ENCODE results near the gene SERPINB11.
"Not testable (repeated sequence)": the region's sequence is repeated elsewhere in the genome, so short reads cannot be mapped to it uniquely, and the experiment has no call there.

SERPINB11 gene

GRCh38 chr18:63753676-63754075 lies 50.9 kb downstream of the SERPINB11 start:
- no peaks in the 10 kb centered on the region for H3K27me3 ChIP-seq (replicated peaks in 2 of 5; ENCODE audit: control insufficient read depth in 4 of 5, insufficient read depth in 5 of 5, low read length in 4 of 5)
- no peaks in the 10 kb centered on the region for H3K9me3 ChIP-seq (ENCODE audit: control extremely low read depth in 1 of 5, control insufficient read depth in 4 of 5, insufficient read depth in 2 of 5, low read depth in 1 of 5, low read length in 4 of 5)
- H3K4me1 ChIP-seq (ENCODE audit: control extremely low read depth in 1 of 4, control insufficient read depth in 4 of 4, insufficient read depth in 4 of 4, low read length in 3 of 4) = no peaks in the 10 kb centered on the region
- no peaks in the 10 kb centered on the region for H3K36me3 ChIP-seq (ENCODE audit: control insufficient read depth in 4 of 4, insufficient read depth in 4 of 4, low read length in 3 of 4)
- H3K4me3 ChIP-seq (ENCODE audit: control insufficient read depth in 1 of 7, extremely low read depth in 1 of 7, insufficient read depth in 4 of 7, low read depth in 2 of 7, low read length in 6 of 7) = no peak overlapping the region
- POLR2A ChIA-PET = no interaction called here
- no peak overlapping the region for H3K27ac ChIP-seq (ENCODE audit: insufficient read depth in 1 of 2, low read depth in 1 of 2, low read length in 2 of 2, poor library complexity in 1 of 2, severe bottlenecking in 2 of 2)
- CTCF ChIA-PET = no interaction called here
- no peak for DNase-seq

DNA sequence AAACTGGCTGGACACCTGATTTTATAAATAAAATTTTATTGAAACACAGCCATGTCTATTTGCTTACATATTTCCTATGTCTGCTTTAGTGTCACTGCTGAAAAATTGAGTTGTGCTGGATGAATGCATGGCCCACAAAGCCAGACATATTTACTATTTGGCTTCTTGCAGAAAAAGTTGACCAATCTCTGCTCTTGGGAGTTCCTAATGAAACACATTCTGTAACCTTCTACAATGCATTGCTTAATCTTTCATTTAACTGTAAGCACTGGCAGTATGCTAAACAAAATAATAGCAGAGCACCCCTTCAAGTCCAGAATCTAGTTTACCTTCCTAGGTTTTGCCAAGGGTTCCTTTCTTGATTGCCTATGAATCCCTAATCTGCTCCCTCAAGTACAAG lies 54.8 kb downstream of the SERPINB11 start:
- CTCF ChIA-PET = no interaction called here
- Histone ChIP-seq H3K36me3 (ENCODE audit: control insufficient read depth in 4 of 4, insufficient read depth in 4 of 4, low read length in 3 of 4) (no peaks in the 10 kb centered on the region), H3K4me3 (ENCODE audit: control insufficient read depth in 1 of 7, extremely low read depth in 1 of 7, insufficient read depth in 4 of 7, low read depth in 2 of 7, low read length in 6 of 7) (no peak overlapping the region), H3K4me1 (ENCODE audit: control extremely low read depth in 1 of 4, control insufficient read depth in 4 of 4, insufficient read depth in 4 of 4, low read length in 3 of 4) (no peaks in the 10 kb centered on the region), H3K9me3 (ENCODE audit: control extremely low read depth in 1 of 5, control insufficient read depth in 4 of 5, insufficient read depth in 2 of 5, low read depth in 1 of 5, low read length in 4 of 5) (peaks cover 0 to 9% (median 7%) of the 10 kb centered on the region in 5 experiments), H3K27ac (ENCODE audit: insufficient read depth in 1 of 2, low read depth in 1 of 2, low read length in 2 of 2, poor library complexity in 1 of 2, severe bottlenecking in 2 of 2) (no peak overlapping the region), H3K27me3 (replicated peaks in 2 of 5; ENCODE audit: control insufficient read depth in 4 of 5, insufficient read depth in 5 of 5, low read length in 4 of 5) (no peaks in the 10 kb centered on the region)
- POLR2A ChIA-PET = no interaction called here
- no peak for DNase-seq

DNA sequence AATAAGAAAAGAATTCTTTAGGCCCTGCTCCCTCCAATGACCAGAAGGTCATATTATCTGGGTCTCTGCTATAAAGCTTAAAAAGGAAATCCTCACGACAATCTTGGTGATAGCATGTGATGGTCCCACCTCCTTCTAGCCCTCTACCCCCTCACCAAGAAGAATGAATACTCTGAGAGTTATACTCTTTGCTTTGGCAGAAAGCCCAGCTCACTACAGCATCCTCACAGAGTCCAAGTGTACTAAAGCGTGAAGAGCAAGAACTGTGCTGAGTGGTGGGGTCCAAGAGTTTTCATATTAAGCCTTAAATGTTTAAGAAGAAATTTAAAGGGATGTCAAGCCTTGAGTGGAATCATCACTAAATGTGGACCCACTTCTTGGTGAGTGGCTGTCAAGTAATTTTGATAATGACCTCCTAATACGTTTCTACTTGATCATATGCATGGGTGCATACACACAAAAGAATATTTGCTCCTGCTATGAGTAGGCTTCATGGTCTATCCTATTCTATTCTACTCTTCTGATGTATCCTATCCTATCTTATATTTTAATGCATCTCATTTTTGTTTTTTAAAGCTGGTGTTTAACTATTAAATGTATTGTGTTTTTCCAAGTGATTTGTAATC lies 56.0 kb downstream of the SERPINB11 start:
- H3K4me3 ChIP-seq (ENCODE audit: control insufficient read depth in 1 of 7, extremely low read depth in 1 of 7, insufficient read depth in 4 of 7, low read depth in 2 of 7, low read length in 6 of 7) = no peak overlapping the region
- peaks cover 0 to 9% (median 7%) of the 10 kb centered on the region in 5 experiments for H3K9me3 ChIP-seq (ENCODE audit: control extremely low read depth in 1 of 5, control insufficient read depth in 4 of 5, insufficient read depth in 2 of 5, low read depth in 1 of 5, low read length in 4 of 5)
- no peaks in the 10 kb centered on the region for H3K36me3 ChIP-seq (ENCODE audit: control insufficient read depth in 4 of 4, insufficient read depth in 4 of 4, low read length in 3 of 4)
- no peaks in the 10 kb centered on the region for H3K4me1 ChIP-seq (ENCODE audit: control extremely low read depth in 1 of 4, control insufficient read depth in 4 of 4, insufficient read depth in 4 of 4, low read length in 3 of 4)
- 83% methylated on average over 1 of the region's 3 CpGs for WGBS (ENCODE audit: insufficient coverage)
- ChIA-PET CTCF (interaction anchor here (0.7 kb wide), 1 partner anchor 8 kb away, joined by 3 read pairs; no protein-coding TSS in a partner anchor), POLR2A (no interaction called here)
- DNase-seq = no peak
- no peak overlapping the region for H3K27ac ChIP-seq (ENCODE audit: insufficient read depth in 1 of 2, low read depth in 1 of 2, low read length in 2 of 2, poor library complexity in 1 of 2, severe bottlenecking in 2 of 2)
- H3K27me3 ChIP-seq (replicated peaks in 2 of 5; ENCODE audit: control insufficient read depth in 4 of 5, insufficient read depth in 5 of 5, low read length in 4 of 5) = no peaks in the 10 kb centered on the region

DNA sequence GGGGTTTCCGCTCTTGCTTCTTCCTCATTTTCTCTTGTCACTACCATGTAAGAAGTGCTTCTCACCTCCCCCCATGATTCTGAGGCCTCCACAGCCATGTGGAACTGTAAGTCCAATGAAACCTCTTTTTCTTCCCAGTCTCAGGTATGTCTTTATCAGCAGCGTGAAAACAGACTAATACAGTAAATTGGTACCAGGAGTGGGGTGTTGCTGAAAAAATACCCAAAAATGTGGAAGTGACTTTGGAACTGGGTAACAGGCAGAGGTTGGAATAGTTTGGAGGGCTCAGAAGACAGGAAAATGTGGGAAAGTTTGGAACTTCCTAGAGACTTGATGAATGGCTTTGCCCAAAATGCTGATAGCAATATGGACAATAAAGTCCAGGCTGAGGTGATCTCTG lies 57.0 kb downstream of the SERPINB11 start:
- H3K27me3 ChIP-seq (replicated peaks in 2 of 5; ENCODE audit: control insufficient read depth in 4 of 5, insufficient read depth in 5 of 5, low read length in 4 of 5); POLR2A ChIA-PET; DNase-seq; H3K4me1 ChIP-seq (ENCODE audit: control extremely low read depth in 1 of 4, control insufficient read depth in 4 of 4, insufficient read depth in 4 of 4, low read length in 3 of 4); H3K36me3 ChIP-seq (ENCODE audit: control insufficient read depth in 4 of 4, insufficient read depth in 4 of 4, low read length in 3 of 4); H3K27ac ChIP-seq (ENCODE audit: insufficient read depth in 1 of 2, low read depth in 1 of 2, low read length in 2 of 2, poor library complexity in 1 of 2, severe bottlenecking in 2 of 2); H3K4me3 ChIP-seq (ENCODE audit: control insufficient read depth in 1 of 7, extremely low read depth in 1 of 7, insufficient read depth in 4 of 7, low read depth in 2 of 7, low read length in 6 of 7); H3K9me3 ChIP-seq (ENCODE audit: control extremely low read depth in 1 of 5, control insufficient read depth in 4 of 5, insufficient read depth in 2 of 5, low read depth in 1 of 5, low read length in 4 of 5): not testable (repeated sequence)
- WGBS (ENCODE audit: insufficient coverage) = 100% methylated on average over 2 of the region's 2 CpGs
- CTCF ChIA-PET = interaction anchor here (0.7 kb wide), 1 partner anchor 9 kb away, joined by 3 read pairs; no protein-coding TSS in a partner anchor

GRCh38 chr18:63762518-63762917 lies 59.8 kb downstream of the SERPINB11 start:
- peaks cover 0 to 9% (median 7%) of the 10 kb centered on the region in 5 experiments for H3K9me3 ChIP-seq (ENCODE audit: control extremely low read depth in 1 of 5, control insufficient read depth in 4 of 5, insufficient read depth in 2 of 5, low read depth in 1 of 5, low read length in 4 of 5)
- H3K4me3 ChIP-seq (ENCODE audit: control insufficient read depth in 1 of 7, extremely low read depth in 1 of 7, insufficient read depth in 4 of 7, low read depth in 2 of 7, low read length in 6 of 7) = no peak overlapping the region
- ChIA-PET POLR2A (no interaction called here), CTCF (no interaction called here)
- no peak overlapping the region for H3K27ac ChIP-seq (ENCODE audit: insufficient read depth in 1 of 2, low read depth in 1 of 2, low read length in 2 of 2, poor library complexity in 1 of 2, severe bottlenecking in 2 of 2)
- 100% methylated on average over 1 of the region's 1 CpG for WGBS (ENCODE audit: insufficient coverage)
- no peak for DNase-seq
- H3K4me1 ChIP-seq (ENCODE audit: control extremely low read depth in 1 of 4, control insufficient read depth in 4 of 4, insufficient read depth in 4 of 4, low read length in 3 of 4) = no peaks in the 10 kb centered on the region
- peaks cover 0 to 2% (median 0%) of the 10 kb centered on the region in 5 experiments for H3K27me3 ChIP-seq (replicated peaks in 2 of 5; ENCODE audit: control insufficient read depth in 4 of 5, insufficient read depth in 5 of 5, low read length in 4 of 5)
- H3K36me3 ChIP-seq (ENCODE audit: control insufficient read depth in 4 of 4, insufficient read depth in 4 of 4, low read length in 3 of 4) = no peaks in the 10 kb centered on the region

DNA sequence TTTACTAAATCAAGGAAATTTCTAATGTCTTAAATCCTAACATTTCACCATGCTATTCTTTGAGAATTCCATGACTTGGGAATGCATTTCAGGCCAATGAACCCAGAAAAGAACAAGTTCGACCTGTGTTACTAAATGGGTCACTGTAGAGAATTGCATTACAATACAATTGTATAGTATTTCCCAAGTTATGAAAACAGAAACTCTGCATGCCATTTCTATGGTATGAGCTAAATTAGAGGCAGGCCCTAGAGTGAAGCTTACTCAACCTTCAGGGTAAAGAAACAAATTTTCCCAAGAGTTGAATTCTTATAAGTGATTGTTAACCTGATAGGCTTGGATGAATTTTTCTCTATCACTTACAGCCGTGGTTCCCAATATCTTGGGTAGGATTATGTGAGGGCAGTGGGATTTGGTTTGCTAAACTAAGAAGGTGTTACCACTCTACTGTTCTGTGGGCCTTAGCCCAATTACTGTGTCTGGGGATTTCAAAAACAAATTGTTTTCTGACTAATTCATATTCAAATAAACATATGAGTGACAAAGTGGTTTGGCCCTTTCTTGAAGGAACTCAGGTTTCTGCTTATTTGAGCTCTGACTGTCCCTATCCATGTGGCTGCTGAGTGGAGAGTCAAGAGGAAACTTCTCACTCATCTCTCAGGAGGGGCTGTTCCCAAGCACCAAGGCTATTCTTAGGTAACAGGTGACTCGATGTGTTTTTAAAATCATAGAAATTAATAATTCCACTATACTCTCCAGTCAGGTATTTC lies 61.3 kb downstream of the SERPINB11 start:
- no CpG with 5 or more reads among the region's 3 CpGs for WGBS (ENCODE audit: insufficient coverage)
- no peak for DNase-seq
- Histone ChIP-seq H3K4me3 (ENCODE audit: control insufficient read depth in 1 of 7, extremely low read depth in 1 of 7, insufficient read depth in 4 of 7, low read depth in 2 of 7, low read length in 6 of 7) (no peak overlapping the region), H3K4me1 (ENCODE audit: control extremely low read depth in 1 of 4, control insufficient read depth in 4 of 4, insufficient read depth in 4 of 4, low read length in 3 of 4) (no peaks in the 10 kb centered on the region), H3K36me3 (ENCODE audit: control insufficient read depth in 4 of 4, insufficient read depth in 4 of 4, low read length in 3 of 4) (no peaks in the 10 kb centered on the region), H3K27ac (ENCODE audit: insufficient read depth in 1 of 2, low read depth in 1 of 2, low read length in 2 of 2, poor library complexity in 1 of 2, severe bottlenecking in 2 of 2) (no peak overlapping the region), H3K27me3 (replicated peaks in 2 of 5; ENCODE audit: control insufficient read depth in 4 of 5, insufficient read depth in 5 of 5, low read length in 4 of 5) (peaks cover 0 to 2% (median 0%) of the 10 kb centered on the region in 5 experiments), H3K9me3 (ENCODE audit: control extremely low read depth in 1 of 5, control insufficient read depth in 4 of 5, insufficient read depth in 2 of 5, low read depth in 1 of 5, low read length in 4 of 5) (peaks cover 0 to 9% (median 7%) of the 10 kb centered on the region in 5 experiments)
- ChIA-PET POLR2A (no interaction called here), CTCF (no interaction called here)

GRCh38 chr18:63765837-63766236 lies 63.1 kb downstream of the SERPINB11 start:
- Histone ChIP-seq H3K36me3 (ENCODE audit: control insufficient read depth in 4 of 4, insufficient read depth in 4 of 4, low read length in 3 of 4) (no peaks in the 10 kb centered on the region), H3K9me3 (ENCODE audit: control extremely low read depth in 1 of 5, control insufficient read depth in 4 of 5, insufficient read depth in 2 of 5, low read depth in 1 of 5, low read length in 4 of 5) (peaks cover 0 to 2% (median 0%) of the 10 kb centered on the region in 5 experiments), H3K4me1 (ENCODE audit: control extremely low read depth in 1 of 4, control insufficient read depth in 4 of 4, insufficient read depth in 4 of 4, low read length in 3 of 4) (no peaks in the 10 kb centered on the region), H3K27ac (ENCODE audit: insufficient read depth in 1 of 2, low read depth in 1 of 2, low read length in 2 of 2, poor library complexity in 1 of 2, severe bottlenecking in 2 of 2) (no peak overlapping the region), H3K27me3 (replicated peaks in 2 of 5; ENCODE audit: control insufficient read depth in 4 of 5, insufficient read depth in 5 of 5, low read length in 4 of 5) (peaks cover 0 to 2% (median 0%) of the 10 kb centered on the region in 5 experiments), H3K4me3 (ENCODE audit: control insufficient read depth in 1 of 7, extremely low read depth in 1 of 7, insufficient read depth in 4 of 7, low read depth in 2 of 7, low read length in 6 of 7) (no peak overlapping the region)
- WGBS (ENCODE audit: insufficient coverage) = no CpG with 5 or more reads among the region's 2 CpGs
- ChIA-PET POLR2A (no interaction called here), CTCF (no interaction called here)
- DNase-seq = no peak
